ENCODE data around the gene CCDC124.
A peak's percentile ranks its signal among the peaks of the same experiment; 100 is the strongest.
"Not testable (repeated sequence)": the region's sequence is repeated elsewhere in the genome, so short reads cannot be mapped to it uniquely, and the experiment has no call there.

CCDC124 gene, protein sequence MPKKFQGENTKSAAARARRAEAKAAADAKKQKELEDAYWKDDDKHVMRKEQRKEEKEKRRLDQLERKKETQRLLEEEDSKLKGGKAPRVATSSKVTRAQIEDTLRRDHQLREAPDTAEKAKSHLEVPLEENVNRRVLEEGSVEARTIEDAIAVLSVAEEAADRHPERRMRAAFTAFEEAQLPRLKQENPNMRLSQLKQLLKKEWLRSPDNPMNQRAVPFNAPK

DNA sequence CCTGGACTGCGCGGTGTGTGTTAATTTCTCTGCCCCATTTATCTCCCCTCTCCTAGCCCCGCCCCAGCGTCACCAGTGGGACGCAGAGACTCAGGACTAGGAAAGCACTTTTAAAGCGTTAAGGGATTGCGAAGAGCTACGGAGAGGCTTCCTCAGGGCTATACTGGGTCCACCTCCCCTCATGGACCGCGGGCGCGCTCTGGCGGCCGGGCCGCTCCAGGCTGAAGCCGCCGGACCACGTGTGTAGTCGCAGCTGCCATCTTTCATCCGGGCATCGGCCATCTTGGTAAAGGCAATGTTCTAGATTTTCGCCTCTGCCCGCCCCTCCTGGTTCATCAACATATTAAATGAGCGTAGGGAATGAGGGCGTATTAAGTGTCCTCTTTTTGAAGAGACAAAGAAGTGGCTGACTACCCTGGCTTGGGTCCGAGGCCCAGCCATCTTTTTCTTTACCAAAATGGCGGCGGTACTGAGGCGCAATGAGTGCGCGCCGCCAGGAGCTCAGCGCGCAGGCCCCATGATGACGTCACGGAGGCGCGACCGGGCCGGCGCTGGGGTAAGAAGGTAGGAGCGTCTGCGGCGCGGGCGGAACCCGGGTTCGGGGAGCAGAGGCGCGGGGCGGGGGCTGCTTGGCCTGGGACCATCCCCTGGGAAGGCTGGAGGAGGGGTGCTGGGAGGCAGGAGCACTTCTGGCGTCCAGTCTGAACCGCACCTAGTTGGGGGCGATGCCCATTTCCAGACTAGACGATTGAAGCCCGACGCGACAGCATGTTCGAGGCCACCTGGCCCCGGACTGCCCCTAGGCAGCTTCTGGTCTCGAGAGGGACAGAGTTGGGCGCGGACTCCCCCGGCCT is at the start of gene CCDC124:
Gene CCDC124, plus strand, starts transcription at position 531 of the 854 bp plus-strand sequence. CDS start 3,406 bp downstream, outside the sequence.
- DNase-seq (ENCODE audit: low read depth): peak; percentile 81

DNA sequence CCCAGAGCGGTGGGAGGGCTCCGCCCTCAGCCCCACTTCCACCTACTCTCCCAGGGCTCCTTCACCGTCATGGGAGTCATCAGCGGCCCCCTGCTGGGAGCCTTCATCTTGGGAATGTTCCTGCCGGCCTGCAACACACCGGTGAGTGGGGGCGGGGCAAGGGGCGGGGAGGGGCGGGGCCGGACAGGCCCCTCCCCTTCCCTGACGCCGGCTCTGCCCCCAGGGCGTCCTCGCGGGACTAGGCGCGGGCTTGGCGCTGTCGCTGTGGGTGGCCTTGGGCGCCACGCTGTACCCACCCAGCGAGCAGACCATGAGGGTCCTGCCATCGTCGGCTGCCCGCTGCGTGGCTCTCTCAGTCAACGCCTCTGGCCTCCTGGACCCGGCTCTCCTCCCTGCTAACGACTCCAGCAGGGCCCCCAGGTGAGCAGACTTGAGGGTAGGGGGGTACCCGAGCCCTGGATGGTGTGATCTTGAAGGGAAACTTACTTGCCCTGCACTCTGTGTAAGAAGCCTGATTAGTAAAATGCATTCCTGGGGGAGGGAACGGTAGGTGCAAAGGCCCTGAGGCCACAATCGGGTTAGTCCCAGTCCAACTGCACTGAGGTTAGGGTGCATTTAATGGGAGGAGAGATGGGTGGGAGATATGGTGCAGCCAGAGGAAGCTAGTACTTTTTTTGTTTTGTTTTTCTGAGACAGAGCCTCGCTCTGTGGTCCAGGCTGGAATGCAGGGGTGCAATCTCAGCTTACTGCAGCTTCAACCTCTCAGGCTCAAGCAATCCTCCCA is 49.0 kb upstream of the CCDC124 start:
- DNase-seq (ENCODE audit: low read depth): no peak

DNA sequence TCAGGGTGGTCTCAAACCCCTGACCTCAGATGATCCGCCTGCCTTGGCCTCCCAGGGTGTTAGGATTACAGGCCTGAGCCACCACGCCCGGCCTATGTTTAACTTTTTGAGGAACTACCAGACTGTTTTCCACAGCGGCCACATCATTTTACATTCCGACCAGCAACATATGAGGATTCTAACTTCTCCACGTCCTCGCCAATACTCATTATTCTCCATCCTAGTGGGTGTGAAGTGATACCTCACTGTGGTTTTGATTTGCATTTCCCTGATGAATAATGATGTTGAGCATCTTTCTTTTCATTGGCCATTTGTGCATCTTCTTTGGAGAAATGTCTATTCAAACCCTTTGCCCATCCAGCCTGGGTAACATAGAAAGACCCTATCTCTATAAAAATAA is 46.3 kb upstream of the CCDC124 start:
- DNase-seq (ENCODE audit: low read depth): no peak

DNA sequence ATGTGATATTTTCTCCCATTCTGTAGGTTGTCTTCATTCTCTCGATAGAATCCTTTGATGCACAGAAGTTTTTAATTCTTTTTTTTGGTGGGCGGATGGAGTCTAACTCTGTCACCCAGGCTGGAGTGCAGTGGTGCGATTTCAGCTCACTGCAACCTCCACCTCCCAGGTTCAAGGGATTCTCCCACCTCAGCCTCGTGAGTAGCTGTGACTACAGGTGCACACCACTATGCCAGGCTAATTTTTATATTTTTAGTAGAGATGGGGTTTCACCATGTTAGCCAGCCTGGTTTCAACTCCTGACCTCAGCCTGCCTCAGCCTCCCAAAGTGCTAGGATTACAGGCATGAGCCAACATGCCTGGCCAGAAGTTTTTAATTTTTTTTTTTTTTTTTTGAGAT is 45.6 kb upstream of the CCDC124 start:
- DNase-seq (ENCODE audit: low read depth): not testable (repeated sequence)

DNA sequence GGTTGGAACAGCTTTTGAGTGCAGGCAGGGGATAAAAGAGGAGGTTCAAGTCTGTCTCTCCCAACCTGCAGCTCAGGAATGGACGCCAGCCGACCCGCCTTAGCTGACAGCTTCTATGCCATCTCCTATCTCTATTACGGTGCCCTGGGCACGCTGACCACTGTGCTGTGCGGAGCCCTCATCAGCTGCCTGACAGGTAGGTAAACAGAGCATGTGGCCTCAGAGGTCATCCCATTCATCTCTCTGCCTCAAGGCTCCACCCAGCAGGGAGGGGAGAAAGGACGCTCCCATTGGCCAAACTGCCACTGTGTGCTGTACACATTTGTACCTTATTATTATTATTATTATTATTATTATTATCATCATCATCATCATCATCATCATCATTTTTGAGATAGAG is 44.6 kb upstream of the CCDC124 start:
- DNase-seq (ENCODE audit: low read depth): no peak

DNA sequence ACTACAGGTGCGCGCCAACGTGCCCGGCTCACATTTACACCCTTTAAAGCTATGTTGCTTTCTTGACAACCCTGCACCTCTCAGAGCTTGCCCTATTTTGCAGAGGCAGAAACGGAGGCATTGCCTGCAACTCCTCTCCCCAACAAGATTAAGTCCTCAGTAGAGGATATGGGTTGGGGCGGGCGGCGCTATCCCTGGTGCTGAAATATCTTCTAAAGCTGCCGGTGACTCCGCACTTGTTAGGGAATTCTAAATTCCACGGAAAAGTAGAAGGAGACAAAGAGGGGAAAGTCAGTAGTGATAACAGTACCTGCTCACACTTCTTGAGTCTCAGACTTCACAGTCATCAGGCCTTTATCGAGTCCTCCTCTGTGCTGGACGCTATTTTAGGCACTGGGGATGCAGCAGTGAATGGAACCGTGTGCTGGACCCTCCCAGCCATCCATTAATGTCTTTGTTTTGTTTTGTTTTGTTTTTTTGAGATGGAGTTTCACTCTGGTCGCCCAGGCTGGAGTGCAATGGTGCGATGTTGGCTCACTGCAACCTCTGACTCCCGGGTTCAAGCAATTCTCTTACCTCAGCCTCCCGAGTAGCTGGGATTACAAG is 43.1 kb upstream of the CCDC124 start:
- DNase-seq (ENCODE audit: low read depth): no peak

DNA sequence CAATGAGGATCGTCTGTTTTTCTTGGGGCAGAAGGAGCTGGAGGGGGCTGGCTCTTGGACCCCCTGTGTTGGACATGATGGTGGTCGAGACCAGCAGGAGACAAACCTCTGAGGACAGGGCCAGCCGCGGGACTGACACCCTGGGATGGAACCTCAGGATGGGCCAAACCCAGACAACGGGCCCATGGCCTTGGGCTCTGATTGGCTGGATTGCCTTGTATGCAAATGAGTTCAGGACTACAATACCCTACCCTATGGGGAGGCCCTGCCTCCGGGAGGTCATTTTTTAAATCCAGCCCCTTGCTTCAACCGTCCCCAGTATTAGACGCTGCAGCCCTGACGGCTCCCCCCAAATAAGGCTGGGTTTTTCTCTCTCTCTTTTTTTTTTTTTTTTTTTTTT is 39.0 kb upstream of the CCDC124 start:
- no peak for DNase-seq (ENCODE audit: low read depth)

DNA sequence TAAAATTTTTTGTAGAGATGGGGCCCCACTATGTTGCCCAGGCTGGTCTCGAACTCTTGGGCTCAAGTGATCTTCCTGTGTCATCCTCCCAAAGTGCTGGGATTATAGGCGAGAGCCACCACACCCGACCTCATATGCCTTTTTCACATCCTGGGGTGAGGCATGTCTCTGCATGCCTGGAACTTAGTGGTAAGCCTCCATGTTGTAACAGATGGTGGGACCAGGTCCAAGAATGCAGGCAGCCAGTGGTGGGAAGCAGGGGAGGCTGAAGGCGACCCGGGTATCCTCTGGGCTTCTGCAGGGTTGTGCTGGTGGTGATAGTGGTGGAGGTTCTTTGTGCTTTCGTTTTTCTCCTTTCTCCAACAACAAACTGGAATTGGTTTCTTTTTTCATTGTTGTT is 30.1 kb upstream of the CCDC124 start:
- DNase-seq (ENCODE audit: low read depth): no peak

DNA sequence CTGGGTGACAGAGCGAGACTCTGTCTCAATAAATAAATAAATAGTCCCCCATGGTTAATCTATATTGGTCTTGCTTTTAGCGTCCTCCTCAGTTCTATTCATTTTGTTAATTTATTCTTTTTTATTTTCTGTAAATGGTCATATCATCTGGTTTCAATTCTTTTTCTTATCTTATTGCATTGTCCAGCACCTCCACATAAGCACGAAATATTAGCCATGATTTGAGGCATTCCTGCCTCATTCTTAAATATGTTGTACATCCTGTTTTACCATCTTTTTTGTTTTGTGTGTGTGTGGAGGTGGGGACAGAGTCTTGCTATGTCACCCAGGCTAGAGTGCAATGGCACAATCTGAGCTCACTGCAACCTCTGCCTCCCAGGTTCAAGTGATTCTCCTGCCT is 24.6 kb upstream of the CCDC124 start:
- DNase-seq (ENCODE audit: low read depth): no peak

DNA sequence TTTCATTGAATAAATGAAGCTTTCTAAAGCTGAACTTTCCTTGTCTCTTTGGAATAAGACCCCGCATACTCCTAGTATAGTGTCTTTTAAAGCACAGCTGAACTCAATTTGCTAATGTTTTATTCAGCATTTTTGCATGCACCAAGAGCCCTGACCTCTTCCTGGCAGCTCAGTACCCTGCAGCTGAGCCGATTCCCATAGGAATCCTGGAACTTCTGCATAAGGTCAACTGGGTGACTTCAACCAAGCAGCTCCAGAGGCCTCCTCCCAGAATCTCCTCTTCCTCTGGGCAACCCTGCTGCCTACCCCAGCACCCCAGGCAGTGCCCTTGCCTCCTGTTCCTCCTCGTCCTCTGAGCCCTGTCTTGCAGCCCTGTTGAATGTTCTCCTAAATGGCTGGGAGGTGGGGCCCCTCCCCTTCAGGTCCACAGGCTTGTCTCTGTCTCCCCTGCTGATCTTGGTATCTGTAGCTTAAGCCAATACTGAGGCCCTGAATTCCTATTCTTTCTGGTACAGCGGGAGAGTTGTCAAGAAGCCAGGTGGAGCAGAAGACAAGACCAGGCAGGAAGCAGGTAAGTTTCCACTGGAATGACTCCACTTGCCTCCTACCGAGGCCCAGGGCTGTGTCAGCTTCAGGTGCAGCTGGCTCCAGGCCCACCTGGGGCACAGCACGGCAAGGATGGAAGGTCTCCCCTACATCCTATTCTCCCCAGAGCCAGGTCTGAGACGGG is 23.6 kb upstream of the CCDC124 start:
- no peak for DNase-seq (ENCODE audit: low read depth)

DNA sequence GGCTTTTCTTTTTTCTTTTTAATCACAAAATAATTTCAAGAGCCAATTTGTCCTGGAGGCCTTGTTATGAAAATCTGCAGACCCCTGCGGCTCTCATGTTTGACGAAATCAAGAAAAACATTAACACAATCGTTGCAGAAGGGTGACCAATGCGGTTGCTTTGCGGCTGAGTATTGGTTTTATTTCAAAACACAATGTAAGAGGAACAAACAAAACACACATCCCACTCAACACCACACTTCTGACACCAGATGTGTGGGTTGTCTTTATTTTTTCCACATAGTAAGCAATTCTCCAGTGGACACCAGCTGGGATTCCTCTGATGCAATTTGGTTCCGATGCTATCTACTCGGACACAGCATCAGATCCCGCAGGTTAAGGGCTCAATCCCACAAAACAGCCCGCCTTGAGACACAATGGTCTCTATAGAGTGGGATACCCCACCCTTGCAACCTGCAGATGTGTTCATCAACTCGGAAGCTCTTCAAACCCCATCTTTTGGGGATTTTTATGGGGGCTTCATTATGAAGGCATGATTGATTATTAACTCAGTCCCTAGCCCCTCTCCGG is 21.9 kb upstream of the CCDC124 start:
- no peak for DNase-seq (ENCODE audit: low read depth)

DNA sequence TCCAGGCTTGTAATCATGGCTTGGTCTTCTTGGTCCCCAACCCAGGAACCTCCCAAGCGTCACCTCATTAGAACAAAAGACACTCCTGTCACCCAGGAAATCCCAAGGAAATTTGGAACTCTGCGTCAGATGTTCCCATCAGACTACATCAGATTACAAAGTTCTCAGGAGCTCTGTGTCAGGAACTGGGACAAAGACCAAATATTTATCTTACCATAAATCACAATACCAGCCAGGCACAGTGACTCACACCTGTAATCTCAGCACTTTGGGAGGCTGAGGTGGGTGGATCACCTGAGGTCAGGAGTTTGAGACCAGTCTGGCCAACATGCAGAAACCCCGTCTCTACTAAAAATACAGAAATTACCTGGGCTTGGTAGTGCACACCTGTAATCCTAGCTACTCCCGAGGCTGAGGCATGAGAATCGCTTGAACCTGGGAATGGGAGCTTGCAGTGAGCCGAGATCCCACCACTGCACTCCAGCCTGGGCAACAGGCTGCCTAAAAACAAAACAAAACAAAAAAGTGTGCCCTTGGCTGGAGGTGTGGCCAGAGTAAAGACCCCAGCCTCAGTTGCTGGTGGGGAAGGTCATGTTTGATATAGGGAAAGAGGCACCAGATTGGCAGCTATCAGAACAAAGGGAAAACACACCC is 16.7 kb upstream of the CCDC124 start:
- no peak for DNase-seq (ENCODE audit: low read depth)

DNA sequence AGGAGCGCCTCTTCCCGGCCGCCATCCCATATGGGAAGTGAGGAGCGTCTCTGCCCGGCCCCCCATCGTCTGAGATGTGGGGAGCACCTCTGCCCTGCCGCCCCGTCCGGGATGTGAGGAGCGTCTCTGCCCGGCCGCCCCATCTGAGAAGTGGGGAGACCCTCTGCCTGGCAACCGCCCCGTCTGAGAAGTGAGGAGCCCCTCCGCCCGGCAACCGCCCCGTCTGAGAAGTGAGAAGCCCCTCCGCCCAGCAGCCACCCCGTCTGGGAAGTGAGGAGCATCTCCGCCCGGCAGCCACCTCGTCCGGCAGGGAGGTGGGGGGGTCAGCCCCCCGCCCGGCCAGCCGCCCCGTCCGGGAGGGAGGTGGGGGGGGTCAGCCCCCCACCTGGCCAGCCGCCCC is 14.7 kb upstream of the CCDC124 start:
- DNase-seq (ENCODE audit: low read depth): not testable (repeated sequence)

DNA sequence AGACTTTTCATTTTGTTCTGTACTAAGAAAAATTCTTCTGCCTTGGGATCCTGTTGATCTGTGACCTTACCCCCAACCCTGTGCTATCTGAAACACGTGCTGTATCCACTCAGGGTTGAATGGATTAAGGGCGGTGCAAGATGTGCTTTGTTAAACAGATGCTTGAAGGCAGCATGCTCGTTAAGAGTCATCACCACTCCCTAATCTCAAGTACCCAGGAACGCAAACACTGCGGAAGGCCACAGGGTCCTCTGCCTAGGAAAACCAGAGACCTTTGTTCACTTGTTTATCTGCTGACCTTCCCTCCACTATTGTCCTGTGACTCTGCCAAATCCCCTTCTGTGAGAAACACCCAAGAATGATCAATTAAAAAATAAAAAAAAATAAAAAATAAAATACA is 13.7 kb upstream of the CCDC124 start:
- not testable (repeated sequence) for DNase-seq (ENCODE audit: low read depth)

DNA sequence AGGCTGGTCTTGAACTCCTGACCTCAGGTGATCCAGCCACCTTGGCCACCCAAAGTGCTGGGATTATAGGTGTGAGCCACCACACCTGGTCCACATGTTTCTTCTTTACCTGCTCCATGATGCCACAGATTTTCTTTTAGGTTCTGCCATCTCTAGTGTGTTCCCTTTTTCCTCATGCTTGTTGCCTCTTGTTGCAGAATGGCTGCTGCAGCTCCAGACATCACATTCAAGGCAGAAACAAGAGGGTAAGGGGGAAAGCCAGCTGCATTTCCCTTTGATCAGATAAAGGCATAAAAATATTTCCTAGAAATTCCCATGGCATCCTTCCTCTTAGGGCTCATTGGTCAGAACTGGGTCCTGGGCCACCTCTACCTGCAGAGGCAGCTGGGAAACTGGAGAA is 12.3 kb upstream of the CCDC124 start:
- DNase-seq (ENCODE audit: low read depth): no peak

DNA sequence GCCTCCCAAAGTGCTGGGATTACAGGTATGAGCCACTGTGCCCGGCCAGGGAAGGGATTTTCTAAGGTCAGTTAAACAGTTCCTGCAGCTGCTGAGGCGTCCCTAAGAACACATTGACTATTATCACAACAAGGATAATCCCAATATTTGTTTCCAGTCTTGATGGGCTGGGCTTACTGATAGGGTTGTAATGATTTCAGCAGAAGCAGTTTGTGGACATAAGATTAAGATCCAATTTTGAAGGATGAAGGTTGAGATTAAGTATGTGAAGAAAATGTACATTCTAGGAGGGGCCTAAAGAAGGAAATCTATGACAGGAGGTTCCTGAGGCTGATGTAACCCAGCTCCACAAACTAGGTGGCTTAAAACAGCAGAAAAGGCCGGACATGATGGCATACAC is 10.7 kb upstream of the CCDC124 start:
- DNase-seq (ENCODE audit: low read depth): no peak

DNA sequence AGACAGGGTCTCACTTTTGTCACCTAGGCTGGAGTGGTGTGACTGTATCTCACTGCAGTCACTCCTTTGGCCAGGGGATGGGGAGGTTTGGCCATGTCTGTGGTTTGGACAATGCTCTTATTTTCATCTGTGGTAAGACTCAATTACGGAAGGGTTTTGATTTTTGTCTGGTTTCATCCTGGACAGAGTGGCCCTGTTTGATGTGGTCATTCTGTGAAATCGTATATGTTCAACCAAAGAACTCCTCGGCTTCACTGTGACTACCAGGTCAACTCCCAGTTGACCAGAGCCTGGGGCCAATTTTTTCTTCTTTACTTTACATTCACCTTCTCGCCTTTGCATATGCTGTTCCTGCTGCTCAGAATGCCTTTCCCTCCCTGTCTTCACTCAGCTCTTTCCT is 6.8 kb upstream of the CCDC124 start:
- DNase-seq (ENCODE audit: low read depth): no peak

DNA sequence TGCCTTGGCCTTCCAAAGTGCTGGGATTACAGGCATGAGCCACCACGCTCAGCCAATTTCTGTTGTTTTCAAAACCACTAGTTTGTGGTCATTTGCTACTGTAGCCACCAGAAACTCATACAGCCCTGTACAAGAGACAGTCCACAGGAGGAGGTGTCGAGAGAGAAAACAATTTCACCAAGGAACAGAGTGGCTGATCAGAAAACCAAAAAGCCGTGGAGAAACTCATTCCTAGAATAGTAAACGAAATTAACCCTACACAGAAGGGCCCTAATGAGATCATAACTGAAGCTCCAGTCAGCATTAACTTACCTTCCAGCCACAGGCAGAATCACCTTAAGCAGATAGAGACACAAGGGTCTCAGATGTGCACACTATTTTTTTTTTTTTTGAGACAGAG is 3.8 kb upstream of the CCDC124 start:
- DNase-seq (ENCODE audit: low read depth): no peak

DNA sequence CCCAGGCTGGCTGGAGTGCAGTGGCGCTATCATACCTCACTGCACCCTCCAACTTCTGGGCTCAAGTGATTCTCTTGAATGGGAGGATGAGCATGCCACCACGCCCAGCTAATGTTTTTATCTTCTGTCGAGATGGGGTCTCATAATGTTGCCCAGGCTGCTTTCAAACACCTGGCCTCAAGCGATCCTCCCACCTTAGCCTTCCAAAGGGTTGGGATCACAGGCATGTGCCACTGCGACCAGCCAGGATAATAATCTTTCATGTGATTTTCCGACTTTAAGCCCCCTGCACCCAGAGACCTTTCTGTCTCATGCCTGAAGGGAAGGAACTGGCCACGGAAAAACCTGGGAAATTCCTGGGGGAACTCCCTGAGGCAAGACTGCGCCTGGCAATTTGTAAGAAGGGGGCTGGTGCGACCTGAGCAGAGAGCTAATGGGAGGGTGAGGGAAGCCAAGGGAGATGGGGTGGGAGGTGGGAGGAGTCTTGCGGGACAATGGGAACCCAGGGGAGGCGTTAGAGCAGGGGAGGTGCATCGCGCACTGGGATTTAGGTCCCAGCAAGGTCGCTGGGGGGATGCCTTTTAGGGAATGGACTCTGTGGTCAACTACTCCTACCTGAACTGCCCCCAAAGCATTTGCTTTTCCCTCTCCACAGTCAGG is 1.2 kb upstream of the CCDC124 start:
- no peak for DNase-seq (ENCODE audit: low read depth)

DNA sequence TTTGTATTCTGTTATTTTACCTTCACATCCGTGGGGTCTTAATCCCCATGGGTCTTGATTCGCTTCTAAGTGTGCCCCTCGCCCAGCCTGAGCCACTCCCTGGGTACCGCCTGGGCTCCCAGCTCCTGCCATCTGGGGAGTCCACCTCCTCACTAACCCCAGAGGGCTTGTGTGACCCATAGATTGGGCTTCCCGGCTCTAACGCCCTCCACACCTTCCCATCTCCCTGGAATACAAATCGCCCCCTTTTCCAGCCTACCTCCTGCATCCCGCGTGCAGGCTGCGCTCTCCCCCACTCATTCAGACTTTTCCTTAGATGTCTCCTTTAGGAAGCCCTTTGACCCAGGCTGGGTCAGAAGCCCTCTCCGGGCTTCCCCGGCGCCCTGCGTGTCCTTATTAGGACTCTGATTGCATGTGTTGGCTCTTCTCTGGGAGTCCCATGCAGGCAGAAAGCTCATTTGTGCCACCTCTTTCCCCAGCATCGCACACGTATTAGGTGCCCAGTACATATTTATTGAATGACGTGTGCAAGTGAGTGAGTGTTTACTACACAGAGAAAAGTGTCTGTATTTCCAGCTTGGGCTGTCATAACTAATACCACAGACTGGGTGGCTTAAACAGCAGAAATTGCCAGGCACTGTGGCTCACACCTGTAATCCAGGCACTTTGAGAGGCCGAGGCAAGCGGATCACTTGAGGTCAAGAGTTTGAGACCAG is 757 bp downstream of the CCDC124 start:
- DNase-seq (ENCODE audit: low read depth): no peak

Measured in stimulated activated CD8-positive, alpha-beta memory T cell treated with anti-CD3 and anti-CD28 coated beads, Interleukin-7, amount 100 ng/mL, for 24 hours (primary cell).